Loucy (cell line): ENCODE data around the gene IFNG-AS1.
A peak's percentile ranks its signal among the peaks of the same experiment; 100 is the strongest.

Source experiments
- H2AFZ ChIP-seq: fragments of 200-600 bp; sonication (generic); 2 replicates; pipeline ENCODE4 v1.6.0; 2016; ENCODE audit warnings: antibody characterized with exemption, mild to moderate bottlenecking, low read length, moderate library complexity
- H3F3A ChIP-seq: fragments of 200-600 bp; 2 replicates; pipeline ENCODE4 v1.6.0; 2016; ENCODE audit warnings: antibody characterized with exemption, low read depth, mild to moderate bottlenecking
- H3K27me3 ChIP-seq: fragments of 200-600 bp; sonication (generic); 2 replicates; pipeline ENCODE4 v1.6.1; 2014; ENCODE audit warnings: low read length, mild to moderate bottlenecking; ENCODE audit not compliant: insufficient read depth, poor library complexity, severe bottlenecking
- H3K36me3 ChIP-seq: fragments of 200-600 bp; sonication (generic); 2 replicates; pipeline ENCODE4 v1.6.1; 2016; ENCODE audit warnings: low read length; ENCODE audit not compliant: insufficient read depth
- H3K4me1 ChIP-seq: fragments of 200-600 bp; sonication (generic); 2 replicates; pipeline ENCODE4 v1.5.1; 2014; ENCODE audit warnings: low read length, mild to moderate bottlenecking; ENCODE audit not compliant: insufficient read depth, poor library complexity, severe bottlenecking
- H3K4me2 ChIP-seq: fragments of 200-600 bp; sonication (generic); 2 replicates; pipeline ENCODE4 v1.6.0; 2014; ENCODE audit warnings: antibody characterized with exemption, low read length, low read depth, mild to moderate bottlenecking; ENCODE audit not compliant: poor library complexity, severe bottlenecking
- H3K4me3 ChIP-seq: fragments of 200-600 bp; sonication (generic); 2 replicates; pipeline ENCODE4 v1.5.1; 2014; ENCODE audit warnings: low read length, mild to moderate bottlenecking, mixed read lengths; ENCODE audit not compliant: poor library complexity, severe bottlenecking
- H3K79me2 ChIP-seq: fragments of 200-600 bp; sonication (generic); 2 replicates; pipeline ENCODE4 v1.6.1; 2014; ENCODE audit warnings: low read length; ENCODE audit not compliant: insufficient read depth
- H3K9ac ChIP-seq: fragments of 200-600 bp; sonication (generic); 2 replicates; pipeline ENCODE4 v1.6.0; 2014; ENCODE audit warnings: mild to moderate bottlenecking, low read depth, low read length, moderate library complexity; ENCODE audit not compliant: poor library complexity, severe bottlenecking
- H3K9me2 ChIP-seq: fragments of 200-600 bp; sonication (generic); replicated peaks from 2 replicates; pipeline ENCODE4 v1.6.1; 2016; ENCODE audit warnings: low read depth, low read length, mixed read lengths
- H3K9me3 ChIP-seq: fragments of 200-600 bp; sonication (generic); 2 replicates; pipeline ENCODE4 v1.6.1; 2014; ENCODE audit warnings: mild to moderate bottlenecking, antibody characterized with exemption, low read length, low read depth; ENCODE audit not compliant: insufficient read depth
- H4K20me1 ChIP-seq: fragments of 200-600 bp; sonication (generic); 2 replicates; pipeline ENCODE4 v1.6.0; 2014; ENCODE audit warnings: antibody characterized with exemption, low read length, mild to moderate bottlenecking; ENCODE audit not compliant: insufficient read depth, poor library complexity, severe bottlenecking
- EZH2phosphoT487 ChIP-seq: fragments of 200-600 bp; IDR thresholded peaks from 2 replicates; pipeline ENCODE4 v1.6.1; 2018; ENCODE audit warnings: antibody characterized with exemption, mild to moderate bottlenecking, moderate library complexity, borderline replicate concordance
- TF ChIP-seq, protein P1 (sequence below): fragments of 200-600 bp; sonication (generic); conservative IDR thresholded peaks from 2 replicates; pipeline ENCODE4 v1.5.1; 2014; ENCODE audit warnings: mild to moderate bottlenecking, antibody characterized with exemption, low read length

The IFNG-AS1 gene

GRCh38 chr12:68011206-68011881, 22.1 kb downstream of the IFNG-AS1 start:
- Histone ChIP-seq H3K36me3 (no peaks in the 10 kb centered on the region), H3F3A (peaks cover 12% of the 10 kb centered on the region; the same call in 1 of the 2 replicates), H3K4me3 (peak overlapping the region; percentile 1), H3K79me2 (no peaks in the 10 kb centered on the region), H2AFZ (0 out of 2 replicates have a peak overlapping the region, but pooled peaks have one; percentile 5), H3K27me3 (no peaks in the 10 kb centered on the region), H3K9me3 (no peaks in the 10 kb centered on the region), H3K9me2 (no peaks in the 10 kb centered on the region), H3K9ac (no peak overlapping the region), H3K4me2 (peak overlapping the region; percentile 66), H3K4me1 (peaks cover 52% of the 10 kb centered on the region), H4K20me1 (no peaks in the 10 kb centered on the region)
- no peak for TF ChIP-seq EZH2phosphoT487
- TF ChIP-seq, protein P1, sequence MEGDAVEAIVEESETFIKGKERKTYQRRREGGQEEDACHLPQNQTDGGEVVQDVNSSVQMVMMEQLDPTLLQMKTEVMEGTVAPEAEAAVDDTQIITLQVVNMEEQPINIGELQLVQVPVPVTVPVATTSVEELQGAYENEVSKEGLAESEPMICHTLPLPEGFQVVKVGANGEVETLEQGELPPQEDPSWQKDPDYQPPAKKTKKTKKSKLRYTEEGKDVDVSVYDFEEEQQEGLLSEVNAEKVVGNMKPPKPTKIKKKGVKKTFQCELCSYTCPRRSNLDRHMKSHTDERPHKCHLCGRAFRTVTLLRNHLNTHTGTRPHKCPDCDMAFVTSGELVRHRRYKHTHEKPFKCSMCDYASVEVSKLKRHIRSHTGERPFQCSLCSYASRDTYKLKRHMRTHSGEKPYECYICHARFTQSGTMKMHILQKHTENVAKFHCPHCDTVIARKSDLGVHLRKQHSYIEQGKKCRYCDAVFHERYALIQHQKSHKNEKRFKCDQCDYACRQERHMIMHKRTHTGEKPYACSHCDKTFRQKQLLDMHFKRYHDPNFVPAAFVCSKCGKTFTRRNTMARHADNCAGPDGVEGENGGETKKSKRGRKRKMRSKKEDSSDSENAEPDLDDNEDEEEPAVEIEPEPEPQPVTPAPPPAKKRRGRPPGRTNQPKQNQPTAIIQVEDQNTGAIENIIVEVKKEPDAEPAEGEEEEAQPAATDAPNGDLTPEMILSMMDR = no peak

GRCh38 chr12:68011882-68012207, 22.6 kb downstream of the IFNG-AS1 start:
- Histone ChIP-seq H4K20me1 (no peaks in the 10 kb centered on the region), H3K27me3 (no peaks in the 10 kb centered on the region), H2AFZ (0 out of 2 replicates have a peak overlapping the region, but pooled peaks have one; percentile 5), H3F3A (peaks cover 12% of the 10 kb centered on the region; the same call in 1 of the 2 replicates), H3K4me3 (peak overlapping the region; percentile 50), H3K79me2 (no peaks in the 10 kb centered on the region), H3K36me3 (no peaks in the 10 kb centered on the region), H3K4me1 (peaks cover 52% of the 10 kb centered on the region), H3K9ac (peak overlapping the region; percentile 19), H3K9me2 (no peaks in the 10 kb centered on the region), H3K4me2 (peak overlapping the region; percentile 66), H3K9me3 (no peaks in the 10 kb centered on the region)
- no peak for TF ChIP-seq EZH2phosphoT487
- TF ChIP-seq, protein P1 = no peak

GRCh38 chr12:68012712-68013111, 23.5 kb downstream of the IFNG-AS1 start:
- 0 out of 2 replicates have a peak overlapping the region, but pooled peaks have one; percentile 14 for H2AFZ ChIP-seq
- no peaks in the 10 kb centered on the region for H3K9me2 ChIP-seq
- H3F3A ChIP-seq = peaks cover 12% of the 10 kb centered on the region; the same call in 1 of the 2 replicates
- peaks cover 53% of the 10 kb centered on the region for H3K4me1 ChIP-seq
- H3K36me3 ChIP-seq = no peaks in the 10 kb centered on the region
- H4K20me1 ChIP-seq = no peaks in the 10 kb centered on the region
- H3K4me2 ChIP-seq = peak overlapping the region; percentile 66
- TF ChIP-seq, protein P1 = no peak
- no peak for TF ChIP-seq EZH2phosphoT487
- H3K79me2 ChIP-seq = no peaks in the 10 kb centered on the region
- peak overlapping the region; percentile 19 for H3K9ac ChIP-seq
- no peaks in the 10 kb centered on the region for H3K9me3 ChIP-seq
- peak overlapping the region; percentile 50 for H3K4me3 ChIP-seq
- no peaks in the 10 kb centered on the region for H3K27me3 ChIP-seq
